HepG2 (cell line): ENCODE measurements around the gene AKR1B15. TPM values are rescaled to one million over a fixed set of nuclear protein-coding genes. Genes with fewer than 3 reads are reported as not detected.
A peak's percentile ranks its signal among the peaks of the same experiment; 100 is the strongest.

Experiments used
- ATAC-seq: fragments of 200-7000 bp; cut with Tn5 transposase; 3 replicates; pipeline ENCODE4 v1.9.1; 2020; ENCODE audit warnings: mild to moderate bottlenecking, moderate library complexity
- BruUV-seq: library from RNA; stranded (reverse); fragments of 400-500 nt; replicated peaks from 2 replicates; lab custom pipeline; 2021; lab: Mats Ljungman, UMichigan
- CTCF ChIA-PET: fragments of 300-600 bp; formaldehyde crosslinking; extraction: SDS; loops from one replicate; lab custom pipeline; 2021; ENCODE audit warnings: low total read pairs, inconsistent platforms, low intra/inter-chr PET ratio; lab: Yijun Ruan, JAX
- POLR2A ChIA-PET: fragments of 350-600 bp; sonication (Branson Sonifier 250); formaldehyde crosslinking; loops from one replicate; lab custom pipeline; 2020; ENCODE audit warnings: antibody characterized with exemption, inconsistent platforms; lab: Yijun Ruan, JAX
- DNase-seq: peaks from one replicate; pipeline ENCODE4 v3.0.0-alpha.2; 2015; ENCODE audit warnings: low spot score
- FAIRE-seq: peaks from 3 replicates; lab custom pipeline; 2011; peaks lifted over from hg19 to GRCh38; lab: Jason Lieb, UNC
- H2AFZ ChIP-seq: one replicate; pipeline ENCODE4 v1.6.1; 2011; ENCODE audit warnings: low read length, inconsistent platforms
- H3K27ac ChIP-seq: fragments of 300-600 bp; 3 replicates; pipeline ENCODE4 v1.8.0; 2011; ENCODE audit warnings: mixed run types, mild to moderate bottlenecking, mixed read lengths, low read length, inconsistent platforms; ENCODE audit not compliant: insufficient read depth; ENCODE audit errors: extremely low read length
- H3K27me3 ChIP-seq, 2 experiments: fragments of 200-600 bp in 1 of 2; 2 replicates in 1 of 2; 3 replicates in 1 of 2; pipeline versions ENCODE4 v1.6.0 to v1.8.0; 2011; ENCODE audit warnings: low read length in 2 of 2, mild to moderate bottlenecking in 2 of 2, moderate library complexity in 2 of 2, inconsistent platforms in 1 of 2; ENCODE audit not compliant: insufficient read depth in 2 of 2, control insufficient read depth in 1 of 2
- H3K36me3 ChIP-seq, 2 experiments: fragments of 200-600 bp in 1 of 2; replicated peaks in 1 of 2; 2 replicates in 1 of 2; 3 replicates in 1 of 2; pipeline versions ENCODE4 v1.5.1 to v1.8.0; 2011; ENCODE audit warnings: low read length in 2 of 2, inconsistent platforms in 1 of 2; ENCODE audit not compliant: insufficient read depth in 2 of 2, control insufficient read depth in 1 of 2
- H3K4me1 ChIP-seq: 2 replicates; pipeline ENCODE4 v1.5.1; 2012; ENCODE audit warnings: low read length, inconsistent platforms; ENCODE audit not compliant: insufficient read depth
- H3K4me2 ChIP-seq: 2 replicates; pipeline ENCODE4 v1.6.0; 2011; ENCODE audit warnings: low read depth, low read length, inconsistent platforms
- H3K4me3 ChIP-seq, 3 experiments: fragments of 200-600 bp in 1 of 3; sonication (generic), shearing (Covaris generic) in 1 of 3; replicated peaks in 1 of 3; 2 replicates each; pipeline ENCODE4 v1.5.1; 2011 to 2016; ENCODE audit warnings: low read length in 3 of 3, inconsistent platforms in 2 of 3, low read depth in 2 of 3, mild to moderate bottlenecking in 2 of 3, control low read depth in 1 of 3, mixed read lengths in 1 of 3; ENCODE audit not compliant: insufficient read depth in 1 of 3
- H3K79me2 ChIP-seq: one replicate; pipeline ENCODE4 v1.6.1; 2011; ENCODE audit warnings: low read length, inconsistent platforms; ENCODE audit not compliant: insufficient read depth
- H3K9ac ChIP-seq: 2 replicates; pipeline ENCODE4 v1.6.0; 2011; ENCODE audit warnings: mild to moderate bottlenecking, low read depth, low read length, inconsistent platforms; ENCODE audit not compliant: insufficient read depth
- H3K9me3 ChIP-seq: 2 replicates; pipeline ENCODE4 v1.5.1; 2012; ENCODE audit warnings: mild to moderate bottlenecking, low read length
- H4K20me1 ChIP-seq: 2 replicates; pipeline ENCODE4 v1.6.0; 2011; ENCODE audit warnings: inconsistent platforms, mild to moderate bottlenecking, low read length, moderate library complexity; ENCODE audit not compliant: insufficient read depth
- CCAR2 ChIP-seq: fragments of 200-400 bp; formaldehyde crosslinking; optimal IDR thresholded peaks from 2 replicates; pipeline ENCODE3; 2018; ENCODE audit warnings: low read depth, mild to moderate bottlenecking, low read length, moderate library complexity
- EEA1 ChIP-seq: sonication (generic); formaldehyde crosslinking; IDR thresholded peaks from 2 replicates; pipeline ENCODE4 v1.5.1; 2020; ENCODE audit warnings: mild to moderate bottlenecking, missing genetic modification reagents, borderline replicate concordance
- POLR2G ChIP-seq: fragments of 200-400 bp; formaldehyde crosslinking; IDR thresholded peaks from 2 replicates; pipeline ENCODE4 v1.6.1; 2018; ENCODE audit warnings: mild to moderate bottlenecking, low read depth, low read length, moderate library complexity
- RFXAP ChIP-seq: sonication (generic); formaldehyde crosslinking; IDR thresholded peaks from 2 replicates; pipeline ENCODE4 v1.4.0; 2020; ENCODE audit warnings: missing genetic modification reagents, borderline replicate concordance
- SIX1 ChIP-seq: sonication (generic); formaldehyde crosslinking; IDR thresholded peaks from 2 replicates; pipeline ENCODE4 v1.4.0; 2020; ENCODE audit warnings: missing genetic modification reagents, borderline replicate concordance
- SIX4 ChIP-seq: sonication (generic); formaldehyde crosslinking; IDR thresholded peaks from 2 replicates; pipeline ENCODE4 v1.4.0; 2020; ENCODE audit warnings: missing genetic modification reagents
- ZNF12 ChIP-seq: sonication (generic); formaldehyde crosslinking; IDR thresholded peaks from 2 replicates; pipeline ENCODE4 v1.5.0; 2020; ENCODE audit warnings: missing genetic modification reagents
- ZNF878 ChIP-seq: sonication (generic); formaldehyde crosslinking; IDR thresholded peaks from 2 replicates; pipeline ENCODE4 v1.8.1; 2023; ENCODE audit warnings: mild to moderate bottlenecking, missing genetic modification reagents, moderate library complexity
- WGBS: methylation state at CpG from one replicate; pipeline ENCODE4 v1.1.6; 2017; ENCODE audit warnings: low lambda C conversion rate; 5-methylcytosine and 5-hydroxymethylcytosine counted together
- in situ Hi-C: cut with HindIII; loops from 2 replicates; pipeline ENCODE4 v1.10.0; 2017; ENCODE audit warnings: low pct_unique_long_range_greater_than_20kb; ENCODE audit not compliant: extremely low pct_ligation_motif_present
- intact Hi-C: fragments of 100-400 bp; cut with micrococcal nuclease; formaldehyde crosslinking; loops from one replicate; pipeline ENCODE4 v1.10.0; 2022; ENCODE audit not compliant: unreplicated experiment
- polyA plus RNA-seq, 8 experiments: library from polyadenylated mRNA; depleted of rRNA in 3 of 8; stranded (reverse) in 7 of 8; unstranded in 1 of 8; fragments of >200 nt; fragmentation: Illumina TruSeq in 4 of 8; extraction: Trizol in 4 of 8; gene quantifications; 2 replicates each; pipeline versions ENCODE4 v1.2.1 to v1.2.3, GENCODE V29; 2011 to 2016; ENCODE audit warnings: low read depth in 4 of 8, missing spikeins in 1 of 8, mixed read lengths in 1 of 8; ENCODE audit not compliant: insufficient read depth in 1 of 8
- total RNA-seq, 5 experiments: library from RNA; depleted of rRNA; stranded (reverse); fragments of >200 nt; fragmentation: Illumina TruSeq; extraction: Trizol; gene quantifications; 2 replicates each; pipeline ENCODE4 v1.2.3, GENCODE V29; 2016; ENCODE audit warnings: low read depth in 1 of 5
- TF ChIP-seq, protein P1 (sequence below): sonication (generic); formaldehyde crosslinking; IDR thresholded peaks from 2 replicates; pipeline ENCODE4 v1.4.0; 2020; ENCODE audit warnings: missing genetic modification reagents
- TF ChIP-seq, protein P2 (sequence below): sonication (generic); IDR thresholded peaks from 2 replicates; pipeline ENCODE4 v1.6.1; 2016; ENCODE audit warnings: low read depth, borderline replicate concordance

AKR1B15 gene
- total and polyA plus RNA-seq, 2 of the 13 experiments (the other 11 are each of a cell fraction or from before 2014, with no cell fraction given): 0.77 TPM; not detected in 1

DNA sequence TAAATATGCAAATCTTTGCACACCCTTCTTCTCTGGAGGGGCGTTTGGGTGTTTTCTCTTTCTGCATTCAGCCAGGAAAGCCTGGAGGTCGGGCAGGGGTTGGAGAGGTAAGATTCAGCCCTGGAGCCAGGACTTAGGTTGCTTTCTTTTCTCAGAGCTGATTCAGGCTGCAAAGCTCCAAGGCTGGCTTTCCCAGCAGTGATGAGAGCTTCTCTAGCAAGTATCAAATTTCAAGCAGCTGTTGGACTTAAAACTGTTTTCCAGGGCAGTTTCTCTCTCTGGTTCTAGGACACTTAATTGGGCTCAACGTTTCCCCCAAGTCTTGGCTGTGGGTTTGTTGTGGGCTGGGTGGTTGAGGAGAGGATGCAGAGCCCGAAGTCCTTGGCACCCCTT is 20.9 kb upstream of the AKR1B15 start:
- Histone ChIP-seq H3K4me3 (peak overlapping the region; percentile 18 to 58 (median 44); a peak in 5 of 6 replicates), H3K27ac (peak overlapping the region; percentile 61), H3K9ac (peak overlapping the region; percentile 54), H2AFZ (peak overlapping the region; percentile 44), H3K4me1 (peaks cover 46% of the 10 kb centered on the region), H3K36me3 (no peaks in the 10 kb centered on the region), H3K27me3 (no peaks in the 10 kb centered on the region), H3K9me3 (no peaks in the 10 kb centered on the region), H3K79me2 (peaks cover 2% of the 10 kb centered on the region), H3K4me2 (peak overlapping the region; percentile 84), H4K20me1 (no peaks in the 10 kb centered on the region)
- WGBS: 33% methylated on average over 2 of the region's 4 CpGs
- TF ChIP-seq ZNF878 (CRISPR knock-in tag): no peak
- TF ChIP-seq, protein P1, sequence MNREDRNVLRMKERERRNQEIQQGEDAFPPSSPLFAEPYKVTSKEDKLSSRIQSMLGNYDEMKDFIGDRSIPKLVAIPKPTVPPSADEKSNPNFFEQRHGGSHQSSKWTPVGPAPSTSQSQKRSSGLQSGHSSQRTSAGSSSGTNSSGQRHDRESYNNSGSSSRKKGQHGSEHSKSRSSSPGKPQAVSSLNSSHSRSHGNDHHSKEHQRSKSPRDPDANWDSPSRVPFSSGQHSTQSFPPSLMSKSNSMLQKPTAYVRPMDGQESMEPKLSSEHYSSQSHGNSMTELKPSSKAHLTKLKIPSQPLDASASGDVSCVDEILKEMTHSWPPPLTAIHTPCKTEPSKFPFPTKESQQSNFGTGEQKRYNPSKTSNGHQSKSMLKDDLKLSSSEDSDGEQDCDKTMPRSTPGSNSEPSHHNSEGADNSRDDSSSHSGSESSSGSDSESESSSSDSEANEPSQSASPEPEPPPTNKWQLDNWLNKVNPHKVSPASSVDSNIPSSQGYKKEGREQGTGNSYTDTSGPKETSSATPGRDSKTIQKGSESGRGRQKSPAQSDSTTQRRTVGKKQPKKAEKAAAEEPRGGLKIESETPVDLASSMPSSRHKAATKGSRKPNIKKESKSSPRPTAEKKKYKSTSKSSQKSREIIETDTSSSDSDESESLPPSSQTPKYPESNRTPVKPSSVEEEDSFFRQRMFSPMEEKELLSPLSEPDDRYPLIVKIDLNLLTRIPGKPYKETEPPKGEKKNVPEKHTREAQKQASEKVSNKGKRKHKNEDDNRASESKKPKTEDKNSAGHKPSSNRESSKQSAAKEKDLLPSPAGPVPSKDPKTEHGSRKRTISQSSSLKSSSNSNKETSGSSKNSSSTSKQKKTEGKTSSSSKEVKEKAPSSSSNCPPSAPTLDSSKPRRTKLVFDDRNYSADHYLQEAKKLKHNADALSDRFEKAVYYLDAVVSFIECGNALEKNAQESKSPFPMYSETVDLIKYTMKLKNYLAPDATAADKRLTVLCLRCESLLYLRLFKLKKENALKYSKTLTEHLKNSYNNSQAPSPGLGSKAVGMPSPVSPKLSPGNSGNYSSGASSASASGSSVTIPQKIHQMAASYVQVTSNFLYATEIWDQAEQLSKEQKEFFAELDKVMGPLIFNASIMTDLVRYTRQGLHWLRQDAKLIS (CRISPR knock-in tag): peak; percentile 60; the same call in 1 of the 2 replicates
- no peak for TF ChIP-seq ZNF12
- TF ChIP-seq, protein P2, sequence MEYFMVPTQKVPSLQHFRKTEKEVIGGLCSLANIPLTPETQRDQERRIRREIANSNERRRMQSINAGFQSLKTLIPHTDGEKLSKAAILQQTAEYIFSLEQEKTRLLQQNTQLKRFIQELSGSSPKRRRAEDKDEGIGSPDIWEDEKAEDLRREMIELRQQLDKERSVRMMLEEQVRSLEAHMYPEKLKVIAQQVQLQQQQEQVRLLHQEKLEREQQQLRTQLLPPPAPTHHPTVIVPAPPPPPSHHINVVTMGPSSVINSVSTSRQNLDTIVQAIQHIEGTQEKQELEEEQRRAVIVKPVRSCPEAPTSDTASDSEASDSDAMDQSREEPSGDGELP: peak; percentile 44; the same call in 1 of the 2 replicates
- TF ChIP-seq SIX4 (CRISPR knock-in tag): peak; percentile 80
- no peak for TF ChIP-seq RFXAP
- TF ChIP-seq SIX1 (CRISPR knock-in tag): peak; percentile 95
- peak; percentile 60; the same call in 1 of the 2 replicates for TF ChIP-seq POLR2G
- no peak for TF ChIP-seq EEA1 (CRISPR knock-in tag)
- no peak for TF ChIP-seq CCAR2
- intact Hi-C loops (no loop called here), in situ Hi-C loops (no loop called here)
- ChIA-PET POLR2A (no interaction called here), CTCF (no interaction called here)
- FAIRE-seq (peak; percentile 34), DNase-seq (peak; percentile 18), ATAC-seq (peak; percentile 65)
- BruUV-seq: no TSS peak
